Activated B cell treated with CpG ODN at 0.5 μM for 24 hours (primary cell): Measurements from ENCODE around the gene PLEKHA5. TPM values are rescaled to one million over a fixed set of nuclear protein-coding genes. Genes with fewer than 3 reads are reported as not detected.
"Not testable (repeated sequence)": the region's sequence is repeated elsewhere in the genome, so short reads cannot be mapped to it uniquely, and the experiment has no call there.

Experiments used
- ATAC-seq: fragments of 200-7000 bp; cut with Tn5 transposase; one replicate; pipeline ENCODE4 v1.10.0; 2021; ENCODE audit warnings: low read depth, mild to moderate bottlenecking, moderate library complexity
- CTCF ChIA-PET: fragments of 350-600 bp; sonication (Branson Sonifier 250); formaldehyde crosslinking; loops from one replicate; lab custom pipeline; 2021; ENCODE audit warnings: antibody characterized with exemption; lab: Charles Lee
- POLR2A ChIA-PET: fragments of 350-600 bp; sonication (Branson Sonifier 250); formaldehyde crosslinking; loops from one replicate; lab custom pipeline; 2021; ENCODE audit warnings: antibody characterized with exemption; lab: Charles Lee
- DNase-seq: peaks from one replicate; pipeline ENCODE4 v3.0.0; 2022
- H3K27ac Mint-ChIP-seq: one replicate; pipeline ENCODE4 v1.8.0; 2020; ENCODE audit warnings: mixed read lengths
- H3K27me3 Mint-ChIP-seq: one replicate; pipeline ENCODE4 v1.8.0; 2021; ENCODE audit warnings: mixed read lengths
- H3K36me3 Mint-ChIP-seq: one replicate; pipeline ENCODE4 v1.8.0; 2021; ENCODE audit warnings: low read depth, mixed read lengths
- H3K4me1 Mint-ChIP-seq: one replicate; pipeline ENCODE4 v1.8.0; 2021; ENCODE audit warnings: mixed read lengths
- H3K4me3 Mint-ChIP-seq: one replicate; pipeline ENCODE4 v1.8.0; 2020; ENCODE audit warnings: mild to moderate bottlenecking, mixed read lengths
- H3K9me3 Mint-ChIP-seq: one replicate; pipeline ENCODE4 v1.8.0; 2020; ENCODE audit warnings: mixed read lengths
- CTCF ChIP-seq: fragments of 200-600 bp; IDR thresholded peaks from one replicate; pipeline ENCODE4 v1.8.0; 2022; ENCODE audit warnings: antibody characterized with exemption, mild to moderate bottlenecking
- intact Hi-C: fragments of 100-400 bp; cut with micrococcal nuclease; formaldehyde crosslinking; loops from one replicate; pipeline ENCODE4 v1.15.1; 2024
- total RNA-seq: library from RNA; stranded (reverse); gene quantifications from 2 replicates; pipeline ENCODE4 v1.2.3, GENCODE V29; 2022

Gene PLEKHA5
- total RNA-seq, 1 donor from 2014 or later = 0.11 TPM

- Mint-ChIP-seq H3K27me3 (no peaks in the 10 kb centered on the region), H3K9me3 (peaks cover 8% of the 10 kb centered on the region), H3K4me1 (no peaks in the 10 kb centered on the region), H3K27ac (no peak overlapping the region), H3K4me3 (no peak overlapping the region), H3K36me3 (no peaks in the 10 kb centered on the region)
- intact Hi-C loops = no loop called here
- ChIA-PET POLR2A (no interaction called here), CTCF (no interaction called here)
- no peak for TF ChIP-seq CTCF
- DNase-seq = no peak
- no peak for ATAC-seq
Measured at GRCh38 chr12:19332196-19332595, 202.7 kb downstream of the PLEKHA5 start.

GRCh38 chr12:19338405-19338804 lies 208.9 kb downstream of the PLEKHA5 start:
- no peak for TF ChIP-seq CTCF
- intact Hi-C loops = no loop called here
- ATAC-seq = no peak
- Mint-ChIP-seq H3K4me3 (no peak overlapping the region), H3K27me3 (no peaks in the 10 kb centered on the region), H3K36me3 (no peaks in the 10 kb centered on the region), H3K9me3 (peaks cover 4% of the 10 kb centered on the region), H3K4me1 (no peaks in the 10 kb centered on the region), H3K27ac (no peak overlapping the region)
- no peak for DNase-seq
- ChIA-PET CTCF (no interaction called here), POLR2A (no interaction called here)

- intact Hi-C loops, H3K36me3 Mint-ChIP-seq, H3K9me3 Mint-ChIP-seq, ATAC-seq, H3K4me3 Mint-ChIP-seq, H3K27me3 Mint-ChIP-seq, CTCF ChIA-PET, POLR2A ChIA-PET, DNase-seq, H3K27ac Mint-ChIP-seq, H3K4me1 Mint-ChIP-seq: not testable (repeated sequence)
Measured at GRCh38 chr12:19350850-19351249, 221.3 kb downstream of the PLEKHA5 start.

- ChIA-PET POLR2A (no interaction called here), CTCF (no interaction called here)
- TF ChIP-seq CTCF = no peak
- no peak overlapping the region for H3K4me3 Mint-ChIP-seq
- no peaks in the 10 kb centered on the region for H3K27me3 Mint-ChIP-seq
- H3K4me1 Mint-ChIP-seq = no peaks in the 10 kb centered on the region
- no peak for ATAC-seq
- intact Hi-C loops = no loop called here
- DNase-seq = no peak
- H3K27ac Mint-ChIP-seq = no peak overlapping the region
- H3K36me3 Mint-ChIP-seq = no peaks in the 10 kb centered on the region
- H3K9me3 Mint-ChIP-seq = peaks cover 2% of the 10 kb centered on the region
Measured at GRCh38 chr12:19351346-19351745, 221.8 kb downstream of the PLEKHA5 start.

GRCh38 chr12:19369691-19370148 lies 240.2 kb downstream of the PLEKHA5 start:
- intact Hi-C loops = no loop called here
- Mint-ChIP-seq H3K27me3 (no peaks in the 10 kb centered on the region), H3K4me3 (no peak overlapping the region), H3K9me3 (no peaks in the 10 kb centered on the region), H3K36me3 (no peaks in the 10 kb centered on the region), H3K4me1 (no peaks in the 10 kb centered on the region), H3K27ac (no peak overlapping the region)
- CTCF ChIA-PET = no interaction called here
- POLR2A ChIA-PET = no interaction called here
- no peak for DNase-seq
- TF ChIP-seq CTCF = no peak
- no peak for ATAC-seq

- intact Hi-C loops = no loop called here
- H3K27me3 Mint-ChIP-seq = peaks cover under 1% of the 10 kb centered on the region
- no peaks in the 10 kb centered on the region for H3K9me3 Mint-ChIP-seq
- no peak overlapping the region for H3K4me3 Mint-ChIP-seq
- ChIA-PET CTCF (no interaction called here), POLR2A (interaction anchor here (0.6 kb wide), 1 partner anchor 406 kb away, joined by 3 read pairs; no protein-coding TSS in a partner anchor)
- ATAC-seq (no peak), DNase-seq (no peak)
- H3K27ac Mint-ChIP-seq = no peak overlapping the region
- H3K36me3 Mint-ChIP-seq = no peaks in the 10 kb centered on the region
- H3K4me1 Mint-ChIP-seq = no peaks in the 10 kb centered on the region
- no peak for TF ChIP-seq CTCF
Measured at GRCh38 chr12:19373586-19373985, 244.1 kb downstream of the PLEKHA5 start.
